ENCODE data around the gene USP19.

The USP19 gene

GRCh38 chr3:49098429-49098828 lies 22.2 kb downstream of the USP19 start:
- no peak for DNase-seq

- peak; percentile 99 to 100 (median 100) for DNase-seq
Observed at GRCh38 chr3:49093853-49094767, 26.5 kb downstream of the USP19 start, which contains the start of gene QRICH1. TSS of gene QRICH1 (minus strand) at chr3:49094071. CDS start at chr3:49077017, 17,054 bp downstream.

- peak; percentile 75 to 90 (median 78) for DNase-seq
Observed at GRCh38 chr3:49092938-49093852, 27.4 kb downstream of the USP19 start.

GRCh38 chr3:49081429-49081828 lies 39.2 kb downstream of the USP19 start:
- no peak for DNase-seq

GRCh38 chr3:49079270-49079669 lies 41.4 kb downstream of the USP19 start:
- DNase-seq: no peak

- DNase-seq: no peak
Observed at GRCh38 chr3:49076646-49077045, 44.0 kb downstream of the USP19 start.

- DNase-seq: no peak
Observed at GRCh38 chr3:49076116-49076515, 44.5 kb downstream of the USP19 start.

All from suppressor macrophage treated with lipopolysaccharide for 1 hour (primary cell).